ENCODE results near the gene BGN.

DNA sequence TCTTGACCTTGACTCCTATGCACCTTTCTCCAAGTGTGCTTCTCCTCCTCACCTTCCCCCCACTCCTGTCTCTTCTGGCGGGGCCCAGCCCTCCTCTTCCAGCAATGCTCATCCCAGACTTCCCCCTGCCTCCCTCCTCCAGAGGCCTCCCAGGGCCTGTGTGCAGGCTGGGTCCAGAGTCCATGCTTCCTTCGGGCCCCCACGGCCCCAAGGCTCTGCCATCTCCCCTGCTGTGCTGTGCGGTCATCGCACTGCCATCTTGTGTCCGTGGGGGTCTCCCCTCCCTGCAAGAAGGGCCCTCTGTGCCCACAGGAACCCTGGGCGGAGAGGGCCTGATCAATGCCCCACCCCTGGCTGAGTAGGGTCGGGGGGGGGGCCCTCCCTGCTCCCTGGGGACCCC, 49.9 kb downstream of the BGN start:
- TF ChIP-seq, protein P1, sequence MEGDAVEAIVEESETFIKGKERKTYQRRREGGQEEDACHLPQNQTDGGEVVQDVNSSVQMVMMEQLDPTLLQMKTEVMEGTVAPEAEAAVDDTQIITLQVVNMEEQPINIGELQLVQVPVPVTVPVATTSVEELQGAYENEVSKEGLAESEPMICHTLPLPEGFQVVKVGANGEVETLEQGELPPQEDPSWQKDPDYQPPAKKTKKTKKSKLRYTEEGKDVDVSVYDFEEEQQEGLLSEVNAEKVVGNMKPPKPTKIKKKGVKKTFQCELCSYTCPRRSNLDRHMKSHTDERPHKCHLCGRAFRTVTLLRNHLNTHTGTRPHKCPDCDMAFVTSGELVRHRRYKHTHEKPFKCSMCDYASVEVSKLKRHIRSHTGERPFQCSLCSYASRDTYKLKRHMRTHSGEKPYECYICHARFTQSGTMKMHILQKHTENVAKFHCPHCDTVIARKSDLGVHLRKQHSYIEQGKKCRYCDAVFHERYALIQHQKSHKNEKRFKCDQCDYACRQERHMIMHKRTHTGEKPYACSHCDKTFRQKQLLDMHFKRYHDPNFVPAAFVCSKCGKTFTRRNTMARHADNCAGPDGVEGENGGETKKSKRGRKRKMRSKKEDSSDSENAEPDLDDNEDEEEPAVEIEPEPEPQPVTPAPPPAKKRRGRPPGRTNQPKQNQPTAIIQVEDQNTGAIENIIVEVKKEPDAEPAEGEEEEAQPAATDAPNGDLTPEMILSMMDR (IDR thresholded peaks at IDR 0.05; ENCODE audit: insufficient read depth, low read length, poor library complexity, severe bottlenecking) = no peak
- TF ChIP-seq EZH2phosphoT487 (conservative IDR thresholded peaks at IDR 0.05; ENCODE audit: low read length) = no peak

Measured in SU-DHL-6 (cell line).